ENCODE measurements around the gene SUSD2. TPM values are rescaled to one million over a fixed set of nuclear protein-coding genes. Genes with fewer than 3 reads are reported as not detected.

SUSD2 gene
- total RNA-seq, 4 donors from 2014 or later, result 5.1 to 41.4 (median 29.0) TPM

DNA sequence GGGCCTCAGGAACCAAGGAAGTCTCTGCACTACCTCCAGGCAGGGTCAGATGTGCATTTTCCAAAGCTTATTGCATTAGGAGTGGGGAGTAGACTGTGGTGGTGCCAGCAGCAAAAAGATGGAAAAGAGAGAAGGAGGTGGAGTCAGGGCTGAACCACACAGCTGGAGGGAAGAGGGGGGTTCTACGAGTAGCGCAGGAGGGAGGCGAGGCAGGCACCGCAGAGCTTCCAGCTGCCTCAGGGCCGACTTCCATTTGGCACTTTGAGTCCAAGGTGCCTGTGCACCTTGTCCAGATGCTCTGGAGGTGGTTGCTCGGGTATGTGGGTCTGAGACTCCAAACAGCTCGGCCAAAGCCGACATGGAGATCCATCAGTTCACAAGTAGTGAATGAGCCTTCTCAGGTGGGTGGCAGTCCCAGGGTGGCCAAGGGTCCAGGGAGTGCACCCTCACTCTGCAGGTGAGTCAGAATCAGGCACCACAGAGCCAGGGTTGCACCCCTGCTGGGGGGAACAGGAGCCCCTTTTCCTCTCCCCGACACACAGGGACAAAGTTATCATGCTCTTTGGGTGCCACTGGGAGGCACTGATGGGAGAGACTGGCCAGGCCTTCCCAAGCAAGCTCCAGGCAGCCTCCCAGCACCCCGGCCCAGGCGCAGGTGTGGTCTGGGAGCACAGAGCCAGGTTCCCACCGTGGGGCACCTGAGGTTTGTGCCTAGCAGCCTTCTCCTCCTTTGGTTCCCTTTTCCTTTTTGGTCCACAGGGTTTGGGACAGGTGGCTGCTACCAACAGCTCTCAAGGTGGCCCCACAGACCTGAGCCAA is 33.4 kb downstream of the SUSD2 start:
- H3K27ac ChIP-seq, result no peak overlapping the region
- H3K27me3 ChIP-seq, result no peaks in the 10 kb centered on the region
- no peak for DNase-seq (ENCODE audit: low spot score in 2 of 2)
- WGBS, result 67% methylated on average over 11 of the region's 12 CpGs
- peaks cover 7% of the 10 kb centered on the region for H3K36me3 ChIP-seq
- H3K9me3 ChIP-seq, result no peaks in the 10 kb centered on the region
- H3K4me1 ChIP-seq, result no peaks in the 10 kb centered on the region
- no peak for TF ChIP-seq POLR2A (IDR thresholded peaks at IDR 0.05)
- TF ChIP-seq EP300 (IDR thresholded peaks at IDR 0.05), result no peak
- TF ChIP-seq, protein P1, sequence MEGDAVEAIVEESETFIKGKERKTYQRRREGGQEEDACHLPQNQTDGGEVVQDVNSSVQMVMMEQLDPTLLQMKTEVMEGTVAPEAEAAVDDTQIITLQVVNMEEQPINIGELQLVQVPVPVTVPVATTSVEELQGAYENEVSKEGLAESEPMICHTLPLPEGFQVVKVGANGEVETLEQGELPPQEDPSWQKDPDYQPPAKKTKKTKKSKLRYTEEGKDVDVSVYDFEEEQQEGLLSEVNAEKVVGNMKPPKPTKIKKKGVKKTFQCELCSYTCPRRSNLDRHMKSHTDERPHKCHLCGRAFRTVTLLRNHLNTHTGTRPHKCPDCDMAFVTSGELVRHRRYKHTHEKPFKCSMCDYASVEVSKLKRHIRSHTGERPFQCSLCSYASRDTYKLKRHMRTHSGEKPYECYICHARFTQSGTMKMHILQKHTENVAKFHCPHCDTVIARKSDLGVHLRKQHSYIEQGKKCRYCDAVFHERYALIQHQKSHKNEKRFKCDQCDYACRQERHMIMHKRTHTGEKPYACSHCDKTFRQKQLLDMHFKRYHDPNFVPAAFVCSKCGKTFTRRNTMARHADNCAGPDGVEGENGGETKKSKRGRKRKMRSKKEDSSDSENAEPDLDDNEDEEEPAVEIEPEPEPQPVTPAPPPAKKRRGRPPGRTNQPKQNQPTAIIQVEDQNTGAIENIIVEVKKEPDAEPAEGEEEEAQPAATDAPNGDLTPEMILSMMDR (IDR thresholded peaks at IDR 0.05), result no peak
- no peak for TF ChIP-seq POLR2AphosphoS5 (IDR thresholded peaks at IDR 0.05)
- no peak overlapping the region for H3K4me3 ChIP-seq

DNA sequence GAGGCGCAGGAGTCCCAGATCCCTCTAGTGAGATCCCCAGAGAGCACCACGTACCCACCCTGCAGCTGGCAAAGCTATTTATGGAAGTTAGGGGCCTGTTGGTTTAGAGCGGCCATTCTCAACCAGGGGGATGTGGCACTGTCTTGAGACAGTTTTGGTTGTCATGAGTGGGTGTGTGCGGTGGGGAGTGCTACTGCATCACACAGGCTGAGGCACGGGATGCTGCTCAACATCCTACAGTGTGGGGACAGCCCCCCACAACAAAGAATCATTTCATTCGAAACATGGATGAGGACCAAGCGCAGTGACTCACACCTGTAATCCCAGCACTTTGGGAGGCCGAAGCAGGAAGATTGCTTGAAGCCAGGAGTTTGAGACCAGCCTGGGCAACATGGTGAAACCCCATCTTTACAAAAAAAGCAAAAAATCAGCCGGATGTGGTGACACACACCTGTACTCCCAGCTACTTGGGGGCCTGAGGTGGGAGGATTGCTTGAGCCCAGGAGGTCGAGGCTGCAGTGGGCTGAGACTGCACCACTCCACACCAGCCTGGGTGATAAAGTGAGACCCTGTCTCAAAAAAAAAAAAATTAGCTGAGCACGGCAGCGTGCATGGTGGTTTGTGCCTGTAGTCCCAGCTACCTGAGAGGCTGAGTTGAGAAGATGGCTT is 35.4 kb downstream of the SUSD2 start:
- H3K4me3 ChIP-seq, result no peak overlapping the region

DNA sequence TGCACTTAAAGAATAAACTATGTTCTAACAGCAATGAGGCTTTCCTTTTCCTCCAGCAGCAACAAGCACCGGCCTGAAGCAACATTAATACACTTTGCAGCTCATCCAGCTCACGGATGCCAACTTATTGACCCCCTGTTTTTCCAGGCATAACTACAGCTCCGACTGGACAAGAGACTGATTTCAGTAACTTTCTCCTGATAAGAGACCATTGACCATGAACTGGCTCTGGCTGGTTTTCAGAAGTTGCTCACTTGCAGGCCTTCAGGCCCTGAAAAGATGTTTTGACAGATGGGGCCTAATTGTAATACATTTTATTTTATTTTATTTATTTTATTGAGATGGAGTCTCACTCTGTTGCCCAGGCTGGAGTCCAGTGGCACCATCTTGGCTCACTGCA is 36.1 kb downstream of the SUSD2 start:
- Histone ChIP-seq H3K9me3 (no peaks in the 10 kb centered on the region), H3K27me3 (no peaks in the 10 kb centered on the region), H3K36me3 (peaks cover 9% of the 10 kb centered on the region), H3K4me1 (no peaks in the 10 kb centered on the region), H3K4me3 (no peak overlapping the region), H3K27ac (no peak overlapping the region)
- no peak for DNase-seq (ENCODE audit: low spot score in 2 of 2)
- 88% methylated on average over 3 of the region's 3 CpGs for WGBS
- TF ChIP-seq EP300 (IDR thresholded peaks at IDR 0.05), result no peak
- no peak for TF ChIP-seq POLR2A (IDR thresholded peaks at IDR 0.05)
- TF ChIP-seq POLR2AphosphoS5 (IDR thresholded peaks at IDR 0.05), result no peak
- TF ChIP-seq, protein P1 (IDR thresholded peaks at IDR 0.05), result no peak

More for the DNA sequence above, 35.4 kb downstream of the SUSD2 start:
- no peaks in the 10 kb centered on the region for H3K27me3 ChIP-seq
- TF ChIP-seq, protein P1 (IDR thresholded peaks at IDR 0.05), result no peak
- TF ChIP-seq EP300 (IDR thresholded peaks at IDR 0.05) (no peak), POLR2AphosphoS5 (IDR thresholded peaks at IDR 0.05) (no peak), POLR2A (IDR thresholded peaks at IDR 0.05) (no peak)
- DNase-seq (ENCODE audit: low spot score in 2 of 2), result no peak
- no peaks in the 10 kb centered on the region for H3K4me1 ChIP-seq
- H3K36me3 ChIP-seq, result peaks cover 9% of the 10 kb centered on the region
- no peaks in the 10 kb centered on the region for H3K9me3 ChIP-seq
- WGBS, result 86% methylated on average over 12 of the region's 12 CpGs
- no peak overlapping the region for H3K27ac ChIP-seq

DNA sequence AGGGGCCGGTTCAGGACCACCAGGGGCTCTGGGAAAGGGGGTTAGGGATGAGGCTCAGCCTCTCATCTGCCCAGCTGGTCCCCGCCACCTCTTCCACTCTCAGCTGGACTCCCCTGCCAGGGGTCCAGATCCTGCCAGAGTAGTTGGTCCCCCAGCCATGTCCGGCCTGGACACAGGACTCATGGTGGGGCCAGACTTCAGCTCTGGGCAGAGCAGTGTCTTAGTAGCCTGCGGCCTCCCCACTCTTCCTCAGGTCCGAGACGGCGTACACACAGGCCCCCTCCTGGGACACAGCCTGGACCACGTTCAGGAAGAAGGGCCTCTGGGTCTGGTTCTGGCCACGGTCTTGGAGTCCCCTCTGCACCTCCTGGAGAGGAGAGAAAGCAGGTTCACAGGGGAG is 38.5 kb downstream of the SUSD2 start:
- Histone ChIP-seq H3K4me3 (no peak overlapping the region), H3K4me1 (no peaks in the 10 kb centered on the region), H3K27me3 (no peaks in the 10 kb centered on the region), H3K9me3 (peaks cover 2% of the 10 kb centered on the region), H3K36me3 (peaks cover 15% of the 10 kb centered on the region), H3K27ac (no peak overlapping the region)
- no peak for TF ChIP-seq POLR2A (IDR thresholded peaks at IDR 0.05)
- no peak for TF ChIP-seq POLR2AphosphoS5 (IDR thresholded peaks at IDR 0.05)
- TF ChIP-seq EP300 (IDR thresholded peaks at IDR 0.05), result no peak
- TF ChIP-seq, protein P1 (IDR thresholded peaks at IDR 0.05), result no peak
- no peak for DNase-seq (ENCODE audit: low spot score in 2 of 2)
- 94% methylated on average over 6 of the region's 9 CpGs for WGBS

DNA sequence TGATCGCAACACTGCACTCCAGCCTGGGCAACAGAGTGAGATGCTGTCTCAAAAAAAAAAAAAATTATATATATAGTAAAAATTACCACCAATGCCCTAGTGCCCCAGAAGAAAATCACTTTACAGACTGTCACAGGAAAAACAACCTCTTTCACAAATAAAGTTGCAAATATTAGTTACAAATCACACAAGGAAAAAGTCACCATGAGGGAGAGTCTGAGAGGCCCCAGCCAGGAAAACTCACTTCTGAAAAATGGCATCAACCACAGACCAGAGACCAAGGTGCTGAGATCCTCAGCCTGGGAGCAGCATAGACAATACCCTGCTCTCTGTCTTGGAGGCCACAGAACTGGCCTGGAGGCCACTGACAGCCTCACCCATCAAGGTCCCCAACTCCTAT is 43.2 kb downstream of the SUSD2 start:
- no peaks in the 10 kb centered on the region for H3K4me1 ChIP-seq
- peaks cover 25% of the 10 kb centered on the region for H3K36me3 ChIP-seq
- H3K27ac ChIP-seq, result no peak overlapping the region
- H3K27me3 ChIP-seq, result no peaks in the 10 kb centered on the region
- TF ChIP-seq, protein P1 (IDR thresholded peaks at IDR 0.05), result no peak
- no peak for TF ChIP-seq EP300 (IDR thresholded peaks at IDR 0.05)
- no peak for TF ChIP-seq POLR2AphosphoS5 (IDR thresholded peaks at IDR 0.05)
- no peak for TF ChIP-seq POLR2A (IDR thresholded peaks at IDR 0.05)
- H3K4me3 ChIP-seq, result no peak overlapping the region
- DNase-seq (ENCODE audit: low spot score in 2 of 2), result no peak
- H3K9me3 ChIP-seq, result peaks cover 5% of the 10 kb centered on the region
- 91% methylated on average over 1 of the region's 1 CpG for WGBS

Measured in suprapubic skin (tissue), 4 donors.